Activated CD4-positive, alpha-beta T cell treated with anti-CD3 and anti-CD28 coated beads, Interleukin-2, Interleukin-6, amounts not matched to agents 100 ng/mL and 50 ng/mL, durations not matched to agents 16 hours and 8 hours (primary cell): ENCODE results near the gene ESRRA.

Experiments used
- DNase-seq: peaks from one replicate; pipeline ENCODE4 v3.0.0-alpha.2; 2020

ESRRA gene

DNA sequence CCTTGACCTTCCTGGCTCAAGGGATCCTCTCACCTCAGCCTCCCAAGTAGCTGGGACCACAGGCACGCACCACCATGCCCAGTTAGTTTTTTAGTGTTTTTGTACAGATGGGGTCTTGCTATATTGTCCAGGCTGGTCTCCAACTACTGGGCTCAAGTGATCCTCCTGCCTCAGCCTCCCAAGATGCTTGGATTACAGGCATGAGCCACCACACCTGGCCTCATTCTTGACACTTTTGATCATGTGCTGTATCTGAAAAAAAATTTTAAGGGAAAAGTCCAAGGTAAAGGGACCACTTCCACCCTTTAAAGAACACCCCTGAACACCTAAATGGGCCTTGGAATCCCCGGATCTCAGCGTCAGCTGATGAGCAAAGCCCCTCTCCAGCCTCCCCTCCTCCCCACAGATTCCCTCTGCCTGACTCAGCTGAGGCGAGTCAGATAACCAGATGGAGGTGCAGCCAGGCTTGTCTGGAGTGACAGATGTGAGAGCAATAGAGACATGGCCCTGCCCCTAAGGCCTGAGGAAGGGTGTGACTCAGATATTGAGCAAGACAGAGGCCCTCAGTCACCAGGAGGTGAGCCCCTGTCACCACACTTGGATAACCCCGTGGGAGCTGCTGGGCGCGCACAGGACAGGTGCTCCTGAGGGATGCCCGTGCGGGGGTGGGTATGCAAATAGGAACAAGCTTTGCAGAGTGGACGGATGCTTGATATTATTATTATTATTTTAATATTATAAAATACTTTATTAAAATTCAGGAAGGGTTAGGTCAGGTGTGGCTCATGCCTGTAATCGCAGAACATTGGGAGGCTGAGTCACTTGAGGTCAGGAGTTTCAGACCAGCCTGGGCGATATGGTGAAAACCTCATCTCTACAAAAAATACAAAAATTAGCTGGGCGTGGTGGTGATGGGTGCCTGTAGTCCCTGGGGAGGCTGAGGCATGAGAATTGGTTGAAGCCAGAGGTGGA, 29.7 kb downstream of the ESRRA start:
- peak; percentile 73 for DNase-seq

DNA sequence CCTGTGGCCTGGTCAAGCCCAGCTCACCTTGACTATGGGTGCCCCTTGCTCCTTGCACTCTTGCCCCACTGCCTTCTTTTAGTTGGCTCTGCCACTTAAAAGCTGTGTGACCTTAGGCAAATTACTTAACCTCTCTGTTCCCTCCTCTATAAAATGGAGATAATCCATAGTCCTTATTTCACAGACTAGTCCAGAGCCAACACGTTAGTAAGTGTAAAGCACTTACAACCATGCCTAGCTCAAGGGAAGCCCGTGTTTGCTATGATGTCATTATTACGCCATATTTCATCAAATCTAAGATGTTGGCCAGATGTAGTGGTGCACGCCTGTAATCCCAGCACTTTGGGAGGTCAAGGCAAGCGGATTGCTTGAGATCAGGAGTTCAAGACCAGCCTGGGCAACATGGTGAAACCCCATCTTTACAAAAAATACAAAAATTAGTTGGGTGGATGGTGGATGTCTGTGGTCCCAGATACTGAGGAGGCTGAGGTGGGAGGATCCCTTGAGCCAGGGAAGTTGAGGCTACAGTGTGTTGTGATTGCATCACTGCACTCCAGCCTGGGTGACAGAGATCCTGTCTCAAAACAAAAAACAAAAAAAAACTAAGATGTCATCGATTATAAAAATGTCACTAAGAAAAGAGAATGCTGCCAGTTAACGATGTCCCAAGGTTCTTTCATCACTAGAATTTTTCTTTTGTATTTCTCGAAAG, 32.4 kb downstream of the ESRRA start:
- no peak for DNase-seq

DNA sequence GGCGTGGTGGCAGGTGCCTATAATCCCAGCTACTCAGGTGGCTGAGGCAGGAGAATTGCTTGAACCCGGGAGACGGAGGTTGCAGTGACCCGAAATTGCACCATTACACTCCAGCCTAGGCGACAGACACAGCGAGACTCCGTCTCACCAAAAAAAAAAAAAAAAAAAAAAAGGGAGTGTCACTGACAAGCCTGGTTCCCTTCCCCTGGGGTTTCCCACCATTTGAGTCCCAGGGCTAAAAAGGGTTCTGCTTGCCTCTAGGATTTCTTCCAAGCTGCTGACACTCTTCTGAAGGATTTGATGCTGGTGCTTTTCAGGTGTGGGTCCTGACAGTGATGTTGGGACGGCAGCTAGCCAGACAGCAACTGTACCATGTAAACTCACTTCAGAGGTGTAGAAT, 33.4 kb downstream of the ESRRA start:
- no peak for DNase-seq

DNA sequence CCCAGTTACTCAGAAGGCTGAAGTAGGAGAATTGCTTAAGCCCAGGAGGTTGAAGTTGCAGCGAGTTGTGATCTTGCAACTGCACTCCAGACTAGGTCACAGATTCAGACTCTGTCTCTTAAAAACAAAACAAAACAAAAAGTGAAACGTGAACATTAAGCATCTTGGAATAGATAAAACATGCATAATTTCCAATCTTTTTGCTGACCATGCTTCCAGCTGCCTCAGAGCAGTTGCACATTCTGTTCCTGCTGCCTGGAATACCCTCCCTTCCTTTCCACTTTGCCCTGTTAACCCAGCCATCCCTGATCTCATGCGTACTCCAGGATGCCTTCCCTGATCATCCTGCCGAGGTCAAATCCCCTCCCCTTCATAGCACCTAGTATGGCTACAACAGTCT, 34.0 kb downstream of the ESRRA start:
- DNase-seq = no peak

DNA sequence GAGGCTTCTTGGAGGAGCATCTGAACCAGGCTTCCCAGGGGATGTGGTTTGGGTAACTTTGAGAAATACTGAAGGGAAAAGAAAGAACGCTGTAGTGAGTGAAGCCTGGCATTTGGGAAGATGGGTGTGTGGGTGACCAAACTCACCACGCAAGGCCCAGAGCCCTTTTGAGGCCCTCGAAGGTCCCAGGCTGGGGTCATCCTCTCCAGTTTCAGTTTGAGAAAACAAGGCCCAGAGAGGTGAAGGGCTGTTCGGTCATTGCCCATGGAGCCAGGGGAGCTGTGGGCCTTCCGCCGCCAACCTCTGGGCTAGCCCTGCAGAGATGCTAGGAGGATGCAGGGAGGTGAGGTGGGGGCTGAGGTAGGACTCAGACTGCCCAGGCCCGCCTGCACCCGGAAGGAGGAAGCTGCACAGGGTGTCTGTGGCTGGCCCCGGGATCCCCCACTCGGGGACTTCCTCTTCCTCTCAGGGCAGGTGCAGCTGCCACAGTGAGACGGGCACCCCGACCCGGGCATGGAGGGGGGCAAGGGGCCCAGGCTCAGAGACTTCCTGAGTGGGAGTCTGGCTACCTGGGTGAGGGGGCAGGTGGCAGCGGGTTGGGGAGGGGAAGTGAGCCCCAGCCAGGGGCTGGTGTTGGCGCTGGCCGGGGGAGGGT, 34.6 kb downstream of the ESRRA start, which contains the start of gene CCDC88B:
Gene CCDC88B, plus strand, starts transcription at position 451 of the 655 bp plus-strand sequence. Its CDS starts 63 bp downstream, at position 514.
- DNase-seq = peak; percentile 92

DNA sequence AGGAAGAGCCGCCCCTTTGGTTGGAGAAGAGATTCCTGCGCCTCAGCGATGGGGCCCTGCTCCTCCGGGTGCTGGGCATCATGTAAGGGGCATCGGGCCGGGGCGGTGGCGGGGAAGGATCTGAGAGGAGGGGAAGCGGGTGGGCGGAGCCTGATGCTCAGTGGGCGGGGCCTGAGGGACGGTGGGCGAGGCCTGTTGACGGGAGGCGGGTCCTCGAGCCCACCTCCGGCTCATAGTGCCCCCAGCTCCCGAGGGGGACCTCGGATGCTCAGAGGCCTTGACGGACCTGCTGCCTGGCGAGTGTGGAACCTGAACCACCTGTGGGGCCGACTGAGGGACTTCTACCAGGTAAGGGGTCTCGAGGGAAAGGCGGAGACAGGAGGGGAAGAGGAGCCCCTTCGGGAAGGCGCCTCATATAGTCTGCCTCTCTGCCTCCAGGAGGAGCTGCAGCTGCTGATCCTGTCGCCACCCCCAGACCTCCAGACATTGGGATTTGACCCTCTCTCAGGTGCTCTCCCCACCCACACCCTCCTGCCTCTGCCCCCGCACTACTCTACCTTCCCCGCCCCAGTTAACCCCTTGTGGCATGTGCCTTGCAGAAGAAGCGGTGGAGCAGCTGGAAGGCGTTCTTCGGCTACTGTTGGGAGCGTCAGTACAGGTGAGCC, 35.5 kb downstream of the ESRRA start:
- peak; percentile 88 for DNase-seq

DNA sequence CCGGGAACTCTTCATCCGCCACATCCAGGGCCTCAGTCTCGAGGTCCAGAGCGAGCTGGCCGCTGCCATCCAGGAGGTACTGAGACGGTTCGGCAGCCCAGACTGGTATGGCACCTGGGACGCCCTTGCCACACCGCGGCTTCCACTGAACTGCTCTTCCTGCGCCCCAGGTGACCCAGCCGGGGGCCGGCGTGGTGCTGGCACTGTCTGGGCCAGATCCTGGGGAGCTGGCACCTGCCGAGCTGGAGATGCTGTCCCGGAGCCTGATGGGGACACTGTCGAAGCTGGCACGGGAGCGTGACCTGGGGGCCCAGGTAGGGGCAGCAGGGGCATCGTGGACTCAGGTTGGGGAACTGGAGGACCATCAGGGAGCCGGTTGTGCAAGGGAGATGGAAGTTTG, 36.1 kb downstream of the ESRRA start:
- no peak for DNase-seq

DNA sequence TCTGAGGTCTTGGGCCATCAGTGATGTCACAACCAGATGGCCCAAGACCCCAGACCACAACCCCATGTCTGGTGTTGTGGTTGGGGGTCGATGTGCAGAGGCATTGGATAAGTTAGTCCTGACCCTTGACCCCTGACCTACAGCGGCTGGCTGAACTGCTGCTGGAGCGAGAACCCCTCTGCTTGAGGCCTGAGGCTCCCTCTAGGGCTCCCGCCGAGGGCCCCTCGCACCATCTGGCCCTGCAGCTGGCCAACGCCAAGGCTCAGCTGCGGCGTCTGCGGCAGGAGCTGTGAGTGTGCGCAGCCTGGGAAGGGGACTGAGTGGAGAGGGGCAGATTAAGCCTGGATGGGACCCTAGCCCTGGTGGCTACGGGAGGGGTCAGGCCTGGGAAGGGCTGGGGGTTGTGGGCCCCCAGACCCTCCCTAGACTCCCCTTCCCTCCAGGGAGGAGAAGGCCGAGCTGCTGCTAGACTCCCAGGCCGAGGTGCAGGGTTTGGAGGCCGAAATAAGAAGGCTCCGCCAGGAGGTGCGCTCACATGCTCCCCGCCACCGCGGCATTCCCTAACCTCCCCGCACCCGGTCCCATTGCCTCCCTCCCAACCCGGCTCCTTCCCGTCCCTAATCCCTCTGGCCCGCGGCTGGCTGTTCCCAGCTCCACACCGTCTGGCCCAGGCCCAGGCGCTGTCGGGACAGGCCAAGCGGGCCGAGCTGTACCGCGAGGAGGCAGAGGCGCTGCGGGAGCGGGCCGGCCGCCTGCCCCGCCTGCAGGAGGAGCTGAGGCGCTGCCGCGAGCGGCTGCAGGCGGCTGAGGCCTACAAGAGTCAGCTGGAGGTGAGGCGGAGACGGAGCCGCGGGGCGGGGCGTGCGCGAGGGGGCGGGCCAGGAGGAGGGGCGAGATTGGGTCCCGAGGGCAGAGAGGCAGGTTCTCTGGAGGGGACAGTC, 36.8 kb downstream of the ESRRA start:
- peak; percentile 95 for DNase-seq

DNA sequence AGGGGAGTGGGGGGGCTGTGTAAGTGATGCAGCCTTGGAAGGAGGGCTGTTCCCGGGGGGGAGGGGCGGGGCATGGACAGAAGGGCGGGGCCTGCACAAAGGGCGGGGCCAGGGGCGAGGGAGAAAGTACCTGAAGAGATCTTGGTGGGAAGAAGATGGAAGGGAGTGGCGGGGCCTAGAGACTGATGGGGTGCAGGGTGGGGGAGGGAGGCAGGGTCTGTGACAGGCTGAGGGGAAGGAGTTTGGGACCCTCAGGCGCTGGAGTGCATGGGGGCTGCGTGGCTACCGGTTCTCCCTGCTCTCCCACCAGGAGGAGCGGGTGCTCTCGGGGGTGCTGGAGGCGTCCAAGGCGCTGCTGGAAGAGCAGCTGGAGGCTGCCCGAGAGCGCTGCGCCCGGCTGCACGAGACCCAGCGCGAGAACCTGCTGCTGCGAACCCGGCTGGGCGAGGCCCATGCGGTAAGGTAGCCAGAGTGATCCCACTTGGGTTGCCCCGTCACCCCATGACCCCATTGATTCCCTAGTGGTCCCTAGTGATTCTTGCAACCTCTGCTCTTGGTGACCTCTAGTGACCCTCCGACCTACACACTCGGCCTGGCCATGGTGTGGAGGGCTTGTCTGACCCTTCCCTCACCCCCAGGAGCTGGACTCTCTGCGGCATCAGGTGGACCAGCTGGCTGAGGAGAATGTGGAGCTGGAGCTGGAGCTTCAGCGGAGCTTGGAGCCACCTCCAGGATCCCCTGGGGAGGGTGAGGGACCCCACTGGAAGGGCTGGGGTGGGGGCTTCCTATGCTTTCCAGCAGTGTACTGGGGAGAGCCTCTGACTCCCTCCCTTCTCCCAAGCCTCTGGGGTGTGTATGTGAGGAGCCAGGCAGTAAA, 37.8 kb downstream of the ESRRA start:
- no peak for DNase-seq

DNA sequence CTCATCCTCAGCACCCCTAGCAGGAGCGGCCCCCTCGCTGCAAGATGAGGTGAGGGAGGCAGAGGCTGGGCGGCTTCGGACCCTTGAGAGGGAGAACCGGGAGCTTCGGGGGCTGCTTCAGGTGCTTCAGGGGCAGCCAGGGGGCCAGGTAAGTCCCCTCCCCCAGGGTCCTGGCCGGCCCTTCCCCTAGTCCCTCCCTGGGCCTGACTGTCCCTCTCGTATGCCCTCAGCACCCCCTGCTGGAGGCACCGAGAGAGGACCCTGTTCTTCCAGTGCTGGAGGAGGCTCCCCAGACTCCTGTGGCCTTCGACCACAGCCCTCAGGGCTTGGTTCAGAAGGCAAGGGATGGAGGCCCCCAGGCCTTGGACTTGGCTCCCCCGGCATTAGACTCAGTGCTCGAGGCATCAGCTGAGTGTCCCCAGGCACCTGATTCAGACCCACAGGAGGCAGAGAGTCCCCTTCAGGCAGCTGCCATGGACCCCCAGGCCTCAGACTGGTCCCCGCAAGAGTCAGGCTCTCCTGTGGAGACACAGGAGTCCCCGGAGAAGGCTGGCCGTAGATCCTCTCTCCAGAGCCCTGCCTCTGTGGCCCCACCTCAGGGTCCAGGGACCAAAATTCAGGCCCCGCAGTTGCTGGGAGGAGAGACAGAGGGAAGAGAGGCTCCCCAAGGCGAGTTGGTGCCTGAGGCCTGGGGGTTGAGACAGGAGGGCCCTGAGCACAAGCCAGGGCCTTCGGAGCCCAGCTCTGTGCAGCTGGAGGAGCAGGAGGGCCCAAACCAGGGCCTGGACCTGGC, 38.6 kb downstream of the ESRRA start:
- DNase-seq = peak; percentile 37

DNA sequence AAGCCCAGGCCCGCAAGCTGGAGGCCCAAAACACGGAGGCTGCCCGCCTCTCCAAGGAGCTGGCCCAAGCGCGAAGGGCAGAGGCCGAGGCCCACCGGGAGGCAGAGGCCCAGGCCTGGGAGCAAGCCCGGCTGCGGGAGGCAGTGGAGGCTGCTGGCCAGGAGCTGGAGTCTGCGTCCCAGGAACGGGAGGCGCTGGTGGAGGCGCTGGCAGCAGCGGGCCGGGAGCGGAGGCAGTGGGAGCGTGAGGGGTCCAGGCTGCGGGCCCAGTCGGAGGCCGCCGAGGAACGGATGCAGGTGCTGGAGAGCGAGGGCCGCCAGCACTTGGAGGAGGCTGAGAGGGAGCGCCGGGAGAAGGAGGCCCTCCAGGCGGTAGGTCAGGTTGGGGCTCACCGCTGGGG, 39.5 kb downstream of the ESRRA start:
- no peak for DNase-seq

DNA sequence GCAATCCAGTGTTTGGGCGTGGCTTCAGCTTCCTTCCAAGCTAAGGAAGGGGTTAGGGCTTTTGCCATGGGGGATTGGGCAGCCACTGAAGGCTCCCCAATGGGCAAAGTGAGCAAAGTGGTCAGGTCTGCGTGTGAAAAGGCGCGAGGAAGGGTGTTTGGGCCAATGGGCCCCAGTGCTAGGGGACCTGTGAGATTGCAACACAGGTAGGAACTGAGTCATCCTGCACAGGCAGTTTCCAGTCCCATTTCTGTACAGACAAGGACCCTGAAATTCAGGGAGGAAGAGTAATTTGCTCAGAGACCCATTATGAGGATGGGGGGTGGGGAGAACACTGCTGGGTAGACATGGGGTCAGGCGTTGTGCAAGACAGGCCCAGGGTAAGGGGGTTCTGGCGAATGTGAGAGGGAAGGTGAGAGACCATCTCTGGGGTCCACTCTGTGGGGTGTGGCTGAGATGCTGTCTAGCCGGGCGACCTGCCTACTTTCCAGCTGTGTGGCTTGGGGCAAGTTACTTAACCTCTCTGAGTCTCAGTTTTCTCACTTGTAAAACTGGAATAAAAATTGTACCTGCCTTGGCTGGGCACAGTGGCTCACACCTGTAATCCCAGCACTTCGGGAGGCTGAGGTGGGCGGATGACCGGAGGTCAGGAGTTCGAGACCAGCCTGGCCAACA, 42.0 kb downstream of the ESRRA start:
- DNase-seq = no peak

DNA sequence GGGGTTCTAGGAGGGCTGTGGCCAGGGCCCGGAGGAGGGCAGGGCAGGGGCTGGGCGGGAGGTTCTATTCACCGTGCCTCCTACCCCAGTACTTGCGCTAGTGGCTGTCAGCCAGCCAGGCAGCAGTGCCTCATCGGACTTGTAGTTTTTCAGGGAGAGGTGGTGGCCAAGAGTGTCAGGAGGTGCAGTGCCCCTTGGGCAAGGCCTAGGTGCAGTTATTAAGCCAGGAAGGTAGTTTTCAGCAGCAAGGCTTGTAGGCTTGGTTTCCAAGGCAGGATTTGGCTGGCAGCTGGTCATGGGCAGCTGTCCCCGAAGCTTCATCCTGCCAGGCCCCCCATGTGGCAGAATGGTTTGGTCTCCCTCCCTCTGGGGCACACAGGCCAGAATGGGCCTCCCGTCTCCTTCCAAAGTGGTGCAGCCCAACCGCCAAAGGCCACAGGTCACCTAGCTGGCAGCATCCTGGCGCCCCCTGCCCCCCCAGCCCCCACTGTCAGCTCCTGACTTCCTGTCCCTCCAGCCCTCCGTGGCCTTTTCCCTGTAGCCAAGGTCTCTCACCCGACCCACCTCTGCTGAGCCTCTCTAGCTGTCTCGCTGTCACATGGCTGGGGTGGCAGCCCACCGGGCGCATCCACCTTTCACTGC, 43.2 kb downstream of the ESRRA start:
- no peak for DNase-seq

DNA sequence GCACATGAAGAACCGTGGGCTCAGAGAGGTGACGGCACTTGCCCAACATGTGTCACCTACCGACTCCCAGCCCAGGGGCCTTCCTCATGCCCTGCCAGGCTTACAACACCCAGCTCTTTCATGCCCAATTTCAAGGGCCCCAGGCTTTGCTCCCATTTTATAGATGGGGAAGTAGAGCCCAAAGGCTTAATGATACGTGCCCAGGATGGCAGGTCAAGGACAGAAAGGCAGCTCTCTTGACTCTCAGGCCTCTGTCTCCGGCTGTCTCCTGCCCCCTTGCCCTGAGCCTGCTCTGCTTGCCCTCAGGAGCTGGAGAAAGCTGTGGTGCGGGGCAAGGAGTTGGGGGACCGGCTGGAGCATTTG, 43.7 kb downstream of the ESRRA start:
- DNase-seq = no peak

DNA sequence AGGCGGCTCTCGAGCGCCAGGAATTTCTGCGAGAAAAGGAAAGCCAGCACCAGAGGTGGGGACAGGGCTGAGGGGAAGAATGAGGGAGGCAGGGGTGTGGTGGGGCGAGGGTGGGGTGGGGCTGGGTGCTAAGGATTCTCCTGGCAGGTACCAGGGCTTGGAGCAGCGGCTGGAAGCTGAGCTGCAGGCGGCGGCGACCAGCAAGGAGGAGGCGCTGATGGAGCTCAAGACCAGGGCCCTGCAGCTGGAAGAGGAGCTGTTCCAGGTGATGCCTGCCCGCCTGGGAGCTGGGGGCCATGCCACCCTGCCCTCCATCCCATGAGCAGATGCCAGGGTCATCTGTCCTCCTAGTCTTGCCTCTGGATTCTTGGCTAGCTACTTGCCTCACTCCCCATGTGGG, 44.1 kb downstream of the ESRRA start:
- DNase-seq = no peak

DNA sequence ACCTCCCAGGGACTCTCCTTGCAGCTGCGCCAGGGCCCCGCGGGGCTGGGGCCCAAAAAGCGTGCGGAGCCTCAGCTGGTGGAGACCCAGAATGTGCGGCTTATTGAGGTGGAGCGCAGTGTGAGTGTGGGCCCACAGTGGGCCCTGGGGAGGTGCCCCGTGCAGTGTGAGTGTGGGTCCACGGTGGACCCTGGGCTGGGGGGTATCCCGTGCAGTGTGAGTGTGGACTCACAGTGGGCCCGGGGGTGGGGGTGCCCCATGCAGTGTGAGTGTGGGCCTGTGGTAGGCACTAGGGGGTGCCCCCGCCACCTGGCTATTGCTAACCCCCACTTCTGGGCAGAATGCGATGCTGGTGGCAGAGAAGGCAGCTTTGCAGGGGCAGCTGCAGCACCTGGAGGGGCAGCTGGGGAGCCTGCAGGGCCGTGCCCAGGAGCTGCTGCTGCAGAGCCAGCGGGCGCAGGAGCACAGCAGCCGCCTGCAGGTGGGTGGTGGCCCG, 45.9 kb downstream of the ESRRA start:
- DNase-seq = no peak

DNA sequence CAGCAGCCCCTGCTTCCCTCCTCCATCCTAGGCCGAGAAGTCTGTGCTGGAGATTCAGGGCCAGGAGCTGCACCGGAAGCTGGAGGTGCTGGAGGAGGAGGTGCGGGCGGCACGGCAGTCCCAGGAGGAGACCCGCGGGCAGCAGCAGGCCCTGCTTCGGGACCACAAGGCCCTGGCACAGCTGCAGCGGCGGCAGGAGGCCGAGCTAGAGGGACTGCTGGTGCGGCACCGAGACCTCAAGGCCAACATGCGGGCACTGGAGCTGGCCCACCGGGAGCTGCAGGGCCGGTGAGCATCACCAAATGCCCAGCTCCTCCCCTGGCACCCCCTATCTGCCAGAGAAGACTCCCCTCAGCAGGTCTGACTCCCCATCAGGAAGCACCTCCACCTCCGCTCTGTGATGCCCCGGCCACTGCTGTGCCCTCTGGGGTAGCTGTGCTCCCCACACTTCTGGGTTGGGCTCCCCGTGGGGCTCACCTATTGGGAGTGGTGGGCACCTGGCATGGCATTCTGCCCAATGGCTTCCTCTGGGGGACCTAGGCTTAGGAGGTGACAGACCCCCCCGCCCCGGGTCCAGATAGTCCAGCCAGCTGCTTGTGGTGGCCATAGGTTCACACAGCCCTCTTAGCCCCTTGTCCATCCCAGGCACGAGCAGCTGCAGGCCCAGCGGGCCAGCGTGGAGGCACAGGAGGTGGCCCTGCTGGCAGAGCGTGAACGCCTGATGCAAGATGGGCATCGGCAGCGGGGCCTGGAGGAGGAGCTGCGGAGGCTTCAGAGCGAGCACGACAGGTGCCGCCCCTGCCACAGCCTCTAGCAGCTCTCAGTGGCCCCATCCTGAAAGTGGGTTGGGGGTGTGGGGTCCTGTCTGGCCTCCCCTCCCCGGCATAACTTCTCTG, 47.0 kb downstream of the ESRRA start:
- DNase-seq = no peak
